Tibial nerve (tissue), 4 donors: ENCODE data around the gene RUNDC1.

Experiments used
- EP300 ChIP-seq, 2 donors: sonication (generic); formaldehyde crosslinking; IDR thresholded peaks; one replicate each; pipeline ENCODE4 v1.6.1; 2017; ENCODE audit warnings: antibody characterized with exemption in 2 of 2, mild to moderate bottlenecking in 1 of 2
- POLR2A ChIP-seq, 2 donors: fragments of 450-650 bp; IDR thresholded peaks; one replicate each; pipeline ENCODE4 v1.6.1; 2017; ENCODE audit warnings: antibody characterized with exemption in 2 of 2, mild to moderate bottlenecking in 2 of 2, moderate library complexity in 2 of 2
- TF ChIP-seq, protein P1 (sequence below), 5 experiments: fragments of 200-600 bp in 3 of 5; fragments of 450-650 bp in 2 of 5; sonication (generic) in 3 of 5; IDR thresholded peaks; one replicate each; pipeline ENCODE4 v1.5.1; 2016 to 2019; ENCODE audit warnings: antibody characterized with exemption in 5 of 5, mild to moderate bottlenecking in 3 of 5, moderate library complexity in 2 of 5

GRCh38 chr17:42979511-42980273 lies 673 bp upstream of the RUNDC1 start, which contains the start of gene PTGES3L:
- TF ChIP-seq POLR2A (IDR thresholded peaks at IDR 0.05) = no peak
- TF ChIP-seq, protein P1, sequence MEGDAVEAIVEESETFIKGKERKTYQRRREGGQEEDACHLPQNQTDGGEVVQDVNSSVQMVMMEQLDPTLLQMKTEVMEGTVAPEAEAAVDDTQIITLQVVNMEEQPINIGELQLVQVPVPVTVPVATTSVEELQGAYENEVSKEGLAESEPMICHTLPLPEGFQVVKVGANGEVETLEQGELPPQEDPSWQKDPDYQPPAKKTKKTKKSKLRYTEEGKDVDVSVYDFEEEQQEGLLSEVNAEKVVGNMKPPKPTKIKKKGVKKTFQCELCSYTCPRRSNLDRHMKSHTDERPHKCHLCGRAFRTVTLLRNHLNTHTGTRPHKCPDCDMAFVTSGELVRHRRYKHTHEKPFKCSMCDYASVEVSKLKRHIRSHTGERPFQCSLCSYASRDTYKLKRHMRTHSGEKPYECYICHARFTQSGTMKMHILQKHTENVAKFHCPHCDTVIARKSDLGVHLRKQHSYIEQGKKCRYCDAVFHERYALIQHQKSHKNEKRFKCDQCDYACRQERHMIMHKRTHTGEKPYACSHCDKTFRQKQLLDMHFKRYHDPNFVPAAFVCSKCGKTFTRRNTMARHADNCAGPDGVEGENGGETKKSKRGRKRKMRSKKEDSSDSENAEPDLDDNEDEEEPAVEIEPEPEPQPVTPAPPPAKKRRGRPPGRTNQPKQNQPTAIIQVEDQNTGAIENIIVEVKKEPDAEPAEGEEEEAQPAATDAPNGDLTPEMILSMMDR (IDR thresholded peaks at IDR 0.05) = no peak
- TF ChIP-seq EP300 (IDR thresholded peaks at IDR 0.05) = no peak
